HG03095 (cell line): ENCODE measurements around the gene LINS1.
"Not testable (repeated sequence)": the region's sequence is repeated elsewhere in the genome, so short reads cannot be mapped to it uniquely, and the experiment has no call there.

ENCODE experiments used
- ATAC-seq: cut with Tn5 transposase; IDR thresholded peaks from one replicate; pipeline ENCODE4 v1.9.1; 2021; ENCODE audit warnings: moderate library complexity; ENCODE audit not compliant: unreplicated experiment

The LINS1 gene

DNA sequence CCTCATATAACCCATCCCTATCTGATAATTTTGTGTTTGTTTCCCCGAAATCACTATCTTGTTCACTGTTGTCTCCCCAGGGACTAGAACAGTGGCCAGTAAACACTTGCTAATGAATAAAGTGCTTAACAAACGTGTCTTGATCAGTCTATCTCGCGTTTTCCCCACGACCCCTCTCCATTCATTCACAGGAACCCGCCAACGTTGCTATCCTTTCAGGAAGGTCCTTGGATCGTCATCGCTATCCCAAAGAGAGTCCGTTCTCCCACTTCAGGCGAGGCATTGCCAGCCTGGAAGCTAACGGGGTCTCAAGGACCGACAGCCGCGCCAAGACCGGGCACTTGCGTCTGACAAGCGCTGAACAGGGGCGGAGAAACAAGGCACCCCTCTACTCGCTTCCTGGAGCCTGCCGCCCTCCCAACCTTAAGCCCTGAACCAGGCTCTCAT lies 344 bp downstream of the LINS1 start:
- ATAC-seq: peak; percentile 8

DNA sequence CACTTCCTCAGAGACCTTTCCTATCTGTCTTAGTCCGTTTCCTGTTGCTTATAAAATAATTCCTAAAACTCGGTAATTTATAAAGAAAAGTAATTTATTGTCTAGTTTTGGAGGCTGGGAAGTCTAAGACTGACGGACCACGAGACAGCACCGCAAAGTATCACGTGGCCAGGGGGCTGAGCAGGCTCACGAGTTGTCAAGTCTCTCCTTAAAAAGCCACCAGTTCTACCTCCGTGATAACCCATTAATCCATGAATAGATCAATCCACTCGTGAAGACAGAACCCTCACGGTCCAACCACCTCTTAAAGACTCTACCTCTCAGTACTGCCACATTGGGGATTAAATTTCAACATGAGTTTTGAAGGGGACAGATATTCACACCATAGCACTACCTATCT lies 821 bp downstream of the LINS1 start:
- ATAC-seq: no peak

DNA sequence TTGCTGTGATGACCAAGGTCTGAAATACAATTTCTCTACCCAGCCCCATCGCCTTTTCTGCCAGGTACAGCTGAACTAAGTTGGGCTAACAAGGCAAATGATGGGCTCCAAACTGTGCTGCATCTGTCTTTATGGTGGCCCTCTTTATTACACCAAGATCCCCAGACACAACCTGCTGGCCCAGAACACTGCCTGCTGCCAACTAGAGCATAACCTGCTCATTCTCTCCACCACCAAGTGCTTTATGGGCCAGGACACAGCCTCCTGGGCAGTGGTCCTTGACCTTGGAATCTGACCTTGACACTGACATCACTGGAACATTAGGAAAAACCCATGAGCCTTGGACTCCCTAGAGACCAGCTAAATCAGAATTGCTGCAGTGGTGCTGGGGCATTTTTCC lies 3.3 kb downstream of the LINS1 start:
- ATAC-seq: no peak

DNA sequence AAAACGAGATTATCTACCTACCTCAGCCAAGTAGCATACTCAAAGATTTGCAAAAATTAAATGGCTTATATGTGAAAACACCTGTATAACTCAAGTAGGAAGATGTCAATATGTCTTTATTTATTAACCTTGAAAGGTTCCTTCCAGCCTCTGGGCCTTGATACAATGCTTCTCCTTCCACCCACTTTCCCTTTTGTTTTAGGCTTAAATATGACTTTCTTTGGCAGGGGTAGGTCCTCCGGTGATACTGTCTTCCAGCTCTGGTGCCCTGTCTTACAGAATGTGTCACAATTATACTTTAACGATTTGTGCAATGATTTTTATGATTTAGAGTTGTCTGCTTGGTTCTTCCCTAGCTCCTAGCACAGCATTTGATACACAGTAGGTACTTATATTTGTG lies 4.1 kb downstream of the LINS1 start:
- ATAC-seq: no peak

DNA sequence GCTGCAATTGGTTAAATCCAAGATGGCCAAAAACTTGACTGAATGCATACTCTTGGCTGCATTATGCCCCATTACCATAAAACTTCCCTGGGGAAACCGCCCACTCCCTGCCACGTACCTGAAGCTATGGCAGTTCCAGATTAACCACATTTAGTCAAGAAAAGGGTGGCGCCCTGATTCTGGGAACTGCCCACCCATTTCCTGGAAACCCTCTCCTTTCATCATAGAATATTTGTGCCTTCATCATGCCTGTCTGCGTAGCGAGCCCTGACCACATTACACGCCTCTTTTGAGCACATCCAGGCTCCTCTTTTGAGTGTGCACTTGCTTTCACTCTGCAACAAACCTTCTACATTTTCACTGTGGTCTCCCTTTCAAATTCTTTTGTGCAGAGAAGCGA lies 5.2 kb downstream of the LINS1 start:
- peak; percentile 75 for ATAC-seq

DNA sequence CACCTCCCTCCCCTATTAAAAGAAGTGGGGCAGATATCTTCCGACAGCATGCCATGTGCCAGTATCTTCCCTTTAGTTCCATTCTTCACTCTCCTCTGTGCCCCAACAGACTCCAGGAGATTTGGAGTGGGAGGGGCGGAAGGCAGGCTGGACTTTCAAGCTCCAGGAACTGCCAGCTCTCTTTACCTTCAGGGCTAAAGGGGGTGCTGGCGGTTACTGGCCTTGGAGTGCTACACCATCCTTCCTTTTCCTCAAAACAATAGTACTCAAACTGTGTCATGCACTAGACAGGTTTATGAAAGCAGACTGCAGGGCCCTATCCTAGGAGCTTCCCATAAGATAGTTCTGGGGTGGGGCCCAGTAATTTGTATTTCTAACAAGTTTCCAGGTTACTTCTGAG lies 6.0 kb downstream of the LINS1 start:
- ATAC-seq: no peak

DNA sequence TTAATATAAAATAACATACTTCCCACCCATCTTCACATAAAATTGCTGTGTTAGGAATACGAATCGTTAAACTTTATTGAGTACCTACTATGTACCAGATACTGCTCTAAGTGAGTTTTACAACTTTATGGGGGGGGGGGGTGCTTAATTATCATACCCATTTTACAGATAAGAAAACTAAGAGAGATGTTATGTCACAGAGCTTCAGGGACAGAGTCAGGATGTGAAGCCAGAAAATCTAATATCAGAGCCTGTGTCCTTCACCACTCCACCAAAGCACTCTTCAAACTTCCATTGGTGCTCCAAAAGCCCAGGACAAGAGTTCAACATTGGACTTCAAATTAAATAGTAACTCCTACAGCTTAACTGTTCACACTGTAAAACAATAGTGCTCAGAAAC lies 8.6 kb downstream of the LINS1 start:
- no peak for ATAC-seq

DNA sequence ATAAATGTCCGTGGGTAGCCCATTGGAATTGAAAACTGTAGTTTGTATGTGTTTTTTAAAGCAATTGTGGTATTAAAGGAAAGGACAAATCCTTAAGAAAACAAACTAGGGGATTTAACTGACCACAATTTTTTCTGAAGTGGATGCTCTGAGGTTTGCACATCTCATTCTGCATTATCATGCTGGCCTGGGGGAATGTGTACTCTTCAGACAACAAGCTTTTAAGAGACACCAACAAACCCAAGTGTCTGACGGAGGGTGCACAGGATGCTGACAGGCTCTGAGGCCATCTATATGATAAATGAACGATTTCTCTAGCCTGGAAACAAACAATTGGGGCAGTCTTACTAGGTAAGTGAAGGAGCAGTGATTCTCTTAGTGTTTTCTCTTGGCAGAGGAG lies 9.1 kb downstream of the LINS1 start:
- ATAC-seq: no peak

DNA sequence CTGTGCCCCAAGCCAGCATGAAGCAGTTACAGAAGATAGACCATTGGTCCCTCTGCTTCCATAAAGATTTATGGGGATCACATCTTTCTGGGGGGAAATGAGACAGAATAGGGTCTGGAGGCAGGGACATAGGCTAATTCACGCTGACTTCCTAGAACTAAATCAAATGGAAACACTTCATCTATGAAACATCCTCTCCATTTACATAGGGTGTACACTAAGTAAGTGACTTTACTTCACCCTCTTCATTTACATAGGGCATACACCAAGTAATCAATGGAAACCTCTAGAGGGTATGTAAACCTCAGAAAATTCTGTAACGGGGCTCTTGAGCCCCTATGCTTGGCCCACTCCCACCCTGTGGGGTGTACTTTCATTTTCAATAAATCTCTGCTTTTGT lies 10.1 kb downstream of the LINS1 start:
- ATAC-seq: no peak

DNA sequence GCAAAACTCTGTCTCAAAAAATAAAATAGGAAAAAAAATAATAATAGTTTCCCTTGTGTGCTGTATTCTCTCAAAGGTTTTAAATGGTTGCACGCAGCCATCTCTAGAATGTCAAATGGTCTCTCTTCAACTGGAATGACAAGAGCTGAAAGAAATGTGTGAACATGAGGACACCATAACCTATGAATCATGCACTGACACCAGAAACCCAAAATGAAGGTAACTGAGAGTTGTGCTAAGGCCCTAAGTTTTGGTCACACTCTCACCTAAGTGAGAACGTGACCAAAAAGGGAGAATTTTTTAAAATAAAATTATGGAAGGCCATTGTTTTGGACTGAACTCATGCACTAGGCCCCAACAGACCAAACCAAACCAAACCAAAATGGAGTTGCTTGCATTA lies 10.8 kb downstream of the LINS1 start:
- not testable (repeated sequence) for ATAC-seq

DNA sequence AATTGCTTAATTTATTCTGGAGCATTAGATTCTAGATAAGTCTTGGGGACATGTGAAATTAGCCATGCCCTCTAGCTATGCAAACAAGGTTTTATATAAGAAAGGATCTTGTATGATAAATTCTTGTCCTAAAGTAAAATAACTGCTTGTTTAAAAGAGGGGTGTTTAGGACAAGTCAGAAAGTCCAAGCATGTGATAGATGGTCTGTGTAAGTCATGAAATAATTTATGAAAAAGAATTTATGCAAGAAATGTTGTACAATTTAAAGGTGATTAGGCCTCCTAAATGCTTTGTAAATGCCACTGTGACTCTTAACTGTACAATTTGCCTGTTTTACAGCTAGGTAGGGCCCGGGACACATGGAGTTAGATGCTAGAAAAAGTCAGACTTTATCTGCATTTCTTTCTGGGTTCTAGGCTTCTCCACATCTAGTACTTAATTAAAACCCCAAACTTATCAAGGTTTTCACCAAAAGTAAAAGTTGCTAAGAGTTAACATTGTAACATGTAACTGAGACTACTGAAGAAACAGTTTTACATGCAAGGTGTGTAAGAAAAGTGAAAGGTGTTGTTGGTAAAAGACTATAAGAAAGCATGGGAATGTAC lies 13.2 kb downstream of the LINS1 start:
- ATAC-seq: no peak

DNA sequence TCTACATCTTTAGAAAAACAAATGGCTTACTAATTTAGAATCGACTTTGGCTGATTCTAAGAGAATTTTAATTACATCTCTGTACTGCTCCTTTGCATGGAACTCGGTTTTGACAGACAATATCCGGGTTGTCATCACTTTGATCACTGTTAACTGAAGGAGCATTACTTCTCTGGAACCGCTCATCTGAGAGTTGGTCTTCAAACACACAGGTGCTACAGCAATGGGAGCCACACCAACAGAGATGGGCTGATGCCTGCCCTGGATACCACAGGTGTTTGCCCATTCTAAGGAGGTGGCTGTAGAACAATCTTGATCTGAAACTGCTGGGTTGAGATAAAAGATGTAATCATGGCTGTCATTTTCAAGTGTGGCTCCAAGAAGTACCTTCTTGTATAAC lies 21.6 kb downstream of the LINS1 start:
- ATAC-seq: no peak

DNA sequence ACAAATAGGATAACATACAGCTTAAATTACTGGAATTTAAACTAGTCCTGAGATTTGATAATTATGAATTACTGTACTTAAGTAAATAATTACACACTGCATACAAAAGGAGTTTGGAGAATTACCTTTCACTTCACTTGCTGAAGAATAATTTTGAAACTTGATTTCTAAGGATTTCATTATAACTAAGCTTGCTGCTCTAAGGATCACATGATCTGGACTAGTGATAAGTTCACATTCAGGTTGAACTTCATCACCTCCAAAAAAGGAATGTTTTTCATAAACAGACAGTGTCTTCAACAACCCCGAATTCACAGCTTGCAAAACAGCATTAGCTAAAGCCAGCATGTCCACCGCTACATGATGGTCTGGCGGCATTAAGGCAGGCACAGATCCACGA lies 28.5 kb downstream of the LINS1 start:
- no peak for ATAC-seq

DNA sequence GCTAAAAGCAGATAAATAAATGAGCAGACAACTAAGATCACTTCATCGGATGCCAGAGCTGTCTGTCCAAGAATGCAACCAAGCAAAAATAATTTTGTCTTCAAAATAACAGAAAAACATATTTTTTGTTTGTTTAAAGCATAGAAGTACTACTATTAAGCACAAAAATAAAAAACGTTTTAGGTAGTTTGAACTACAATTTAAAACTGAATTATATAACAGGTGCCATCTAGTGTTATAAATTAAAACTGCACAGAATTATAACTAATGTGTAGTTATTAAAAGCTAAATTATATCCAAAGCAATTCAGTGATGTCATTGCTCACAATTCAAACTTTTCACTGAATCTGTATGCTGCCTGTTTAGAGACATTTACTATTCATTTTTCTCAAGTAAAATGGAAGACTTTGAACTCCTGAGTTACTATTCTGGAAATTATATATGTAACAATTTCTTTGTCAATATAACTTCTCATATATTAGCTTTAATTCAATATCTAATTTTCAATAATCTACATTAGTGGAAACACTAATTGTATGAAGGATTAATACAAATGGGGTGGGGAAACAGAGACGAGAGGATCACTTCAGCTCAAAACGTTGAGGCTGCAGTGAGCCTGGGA lies 29.5 kb downstream of the LINS1 start:
- ATAC-seq: no peak

DNA sequence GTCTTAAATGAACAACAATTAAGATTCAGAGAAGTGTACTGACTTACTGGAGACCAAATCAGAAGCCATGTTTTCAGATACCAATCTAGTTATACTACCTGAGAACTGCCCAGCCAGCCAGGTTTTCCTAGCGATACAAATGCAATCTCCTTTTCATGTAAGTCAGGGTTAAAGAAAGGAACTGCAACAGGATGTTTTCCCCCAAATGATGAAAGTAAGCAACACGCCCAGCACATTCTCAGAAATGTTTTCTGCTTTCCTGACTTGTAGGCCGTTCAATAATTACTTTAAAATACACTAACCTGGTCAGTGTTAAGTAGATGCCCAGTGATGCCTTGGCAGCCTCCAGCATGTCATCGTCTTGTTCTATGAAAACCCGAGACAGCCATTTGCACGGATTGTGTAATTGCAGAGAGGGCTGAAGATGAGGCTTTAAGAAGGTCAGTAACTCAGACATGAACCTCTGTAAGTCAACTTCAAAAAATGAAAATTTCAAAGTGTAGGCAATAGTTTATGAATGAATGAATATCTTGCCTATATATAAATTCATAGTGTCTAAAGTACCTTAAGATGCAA lies 30.3 kb downstream of the LINS1 start:
- no peak for ATAC-seq

DNA sequence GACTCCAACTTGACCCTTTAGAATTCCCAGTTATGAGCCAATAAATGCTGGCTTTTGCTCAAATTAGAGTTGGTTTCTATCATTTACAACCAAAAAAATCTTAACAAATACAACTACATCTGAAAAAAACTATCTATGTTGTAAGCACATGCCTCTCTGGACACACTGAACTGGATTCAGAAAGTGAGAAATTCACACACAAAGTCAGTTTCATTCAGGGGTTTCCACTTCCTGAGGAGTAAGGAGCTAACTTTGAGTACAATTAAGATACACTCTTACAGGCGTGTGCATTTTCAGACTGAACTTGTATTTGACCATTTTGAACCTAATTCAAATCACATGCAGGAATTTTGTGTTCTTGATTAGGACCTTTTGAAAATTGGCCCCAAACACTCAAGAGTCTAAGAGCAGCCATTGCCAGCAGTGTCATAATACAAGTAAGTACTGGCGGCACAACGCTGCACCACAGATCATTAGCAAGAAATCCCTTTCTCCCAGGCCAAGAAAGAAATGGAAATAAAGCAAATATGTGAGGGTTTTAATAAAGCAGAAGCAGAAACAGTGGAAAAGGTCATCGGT lies 31.2 kb downstream of the LINS1 start:
- peak; percentile 92 for ATAC-seq

DNA sequence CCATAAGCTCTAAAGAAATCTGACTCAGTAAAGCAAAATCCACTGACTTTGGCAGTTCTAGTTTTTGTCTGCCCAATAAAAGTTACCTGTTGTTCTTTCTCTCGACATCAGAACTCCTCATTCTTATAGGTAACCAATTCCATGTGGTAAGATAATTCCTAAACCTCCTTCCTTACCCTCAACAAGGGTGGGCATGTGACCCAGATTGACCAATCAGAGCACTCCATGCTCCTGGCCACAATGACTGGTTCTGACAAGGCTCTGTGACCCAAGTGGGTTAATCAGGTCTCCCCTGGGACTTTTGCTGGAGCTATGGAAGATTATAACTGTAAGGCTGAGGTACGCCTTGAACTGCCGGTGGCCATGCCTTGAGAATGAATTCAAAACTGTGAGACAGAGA lies 31.7 kb downstream of the LINS1 start:
- ATAC-seq: peak; percentile 8

DNA sequence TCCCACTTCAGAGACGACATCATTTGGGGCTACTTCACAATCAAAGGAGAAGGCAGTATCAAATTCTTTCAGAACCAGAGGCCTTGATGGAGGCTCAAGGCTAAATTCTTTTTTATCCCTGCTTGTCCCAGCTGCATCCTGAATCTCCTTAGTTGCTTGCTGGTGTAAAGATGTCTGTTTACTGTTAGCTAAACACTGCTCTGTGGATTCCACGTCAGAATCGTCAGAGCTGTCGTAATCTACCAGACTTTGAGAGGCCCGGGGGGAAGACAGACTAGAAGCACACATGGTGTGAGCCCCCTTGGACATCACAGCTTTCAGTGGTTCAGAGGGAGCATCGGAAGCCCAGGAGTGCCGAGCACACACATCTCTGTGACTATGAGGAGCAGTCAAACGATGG lies 32.6 kb downstream of the LINS1 start:
- ATAC-seq: no peak

DNA sequence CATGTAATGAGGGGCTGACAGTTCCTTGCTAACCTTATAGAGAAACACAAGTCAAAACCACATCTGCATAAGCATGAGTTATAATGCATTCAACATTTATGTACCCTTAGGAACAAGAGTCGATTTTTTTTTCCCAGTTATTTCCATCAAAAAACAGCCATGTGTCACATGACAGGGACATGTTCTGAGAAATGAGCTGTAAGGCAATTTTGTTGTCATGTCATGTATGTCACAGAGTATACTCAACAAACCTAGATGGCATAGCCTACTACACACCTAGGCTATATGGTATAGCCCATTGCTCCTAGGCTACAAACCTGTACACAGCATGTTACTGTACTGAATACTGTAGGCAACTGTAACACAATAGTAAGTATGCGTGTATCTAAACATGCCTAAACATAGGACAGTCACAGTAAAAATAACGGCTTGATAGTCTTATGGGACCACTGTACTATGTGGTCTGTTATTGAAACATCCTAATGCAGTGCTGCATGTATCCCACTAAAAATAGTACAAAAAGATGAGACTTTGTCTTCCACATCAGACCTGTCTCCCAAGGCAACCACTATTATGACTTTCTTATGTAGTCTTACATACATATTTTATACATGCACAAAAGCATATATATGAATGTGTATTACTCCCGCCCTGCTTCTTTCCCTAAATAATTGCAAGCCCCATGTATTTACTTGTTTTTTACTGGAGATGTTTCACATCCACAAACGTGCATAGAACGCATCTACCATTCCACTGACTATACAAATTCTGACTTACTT lies 34.9 kb downstream of the LINS1 start:
- ATAC-seq: no peak

DNA sequence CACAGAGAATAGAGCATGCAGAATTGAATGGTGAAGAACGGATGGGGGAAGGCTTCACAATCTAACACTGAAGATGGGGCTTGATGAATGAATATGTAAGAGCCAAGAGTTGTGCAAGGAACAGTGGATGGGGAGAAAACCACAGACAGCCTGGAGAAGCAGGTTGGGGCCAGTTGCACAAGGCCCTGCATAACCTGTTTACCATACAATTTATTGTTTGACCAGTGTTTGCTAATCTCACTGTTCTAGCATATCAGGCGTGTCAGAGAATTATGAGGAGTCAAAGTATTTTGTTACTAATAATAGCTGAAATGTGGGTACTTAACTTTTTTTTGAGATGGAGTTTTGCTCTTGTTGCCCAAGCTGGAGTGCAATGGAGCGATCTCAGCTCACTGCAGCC lies 36.4 kb downstream of the LINS1 start:
- no peak for ATAC-seq

DNA sequence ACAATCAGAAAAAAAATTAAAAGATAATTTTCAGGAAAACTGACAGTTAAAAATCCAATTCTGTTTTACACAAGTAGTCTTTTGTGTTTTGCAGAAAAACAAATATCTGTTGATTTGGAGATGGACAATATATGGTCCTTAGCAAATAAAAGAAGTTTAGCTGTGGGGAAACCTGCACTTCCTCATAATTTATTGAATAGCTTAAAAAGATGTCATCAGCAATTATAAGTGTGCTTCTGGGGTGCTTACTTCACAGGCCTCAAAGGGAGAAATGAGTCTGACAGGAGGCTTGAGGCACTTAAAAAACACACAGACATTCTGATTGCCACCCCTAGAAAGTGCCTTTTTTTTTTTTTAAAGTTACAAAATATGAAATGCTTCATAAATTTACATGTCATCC lies 41.7 kb downstream of the LINS1 start:
- no peak for ATAC-seq

DNA sequence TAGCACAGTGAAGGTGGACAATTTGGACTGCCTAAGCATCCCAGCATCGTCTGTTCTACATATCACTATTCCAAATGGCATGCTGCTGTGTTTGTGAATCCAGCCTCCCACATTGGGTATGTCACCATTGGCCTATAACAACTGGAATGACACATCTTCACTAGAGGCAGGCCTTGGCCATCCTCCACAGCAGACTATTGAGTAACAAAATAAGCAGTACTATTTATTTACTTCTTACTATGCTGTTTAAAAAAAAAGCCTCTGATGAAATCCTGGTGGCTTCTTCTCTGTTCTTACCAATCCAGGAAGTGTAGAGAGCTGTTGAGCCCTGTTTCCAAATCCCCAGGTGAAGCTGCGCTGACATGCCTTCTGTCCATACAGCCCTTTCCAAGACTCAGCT lies 42.7 kb downstream of the LINS1 start:
- ATAC-seq: no peak
